Measurements from ENCODE around the gene SCUBE2.

GRCh38 chr11:9137293-9138132 is 46.1 kb upstream of the SCUBE2 start:
- peak; percentile 90 to 97 (median 96) for TF ChIP-seq CTCF (IDR thresholded peaks at IDR 0.05)
- peak in 2 of 3 donors; percentile 20 to 24 for TF ChIP-seq POLR2A (IDR thresholded peaks at IDR 0.05)

All from body of pancreas (tissue), 4 donors.